Activated CD4-positive, CD25-positive, alpha-beta regulatory T cell treated with anti-CD3 and anti-CD28 coated beads, Interleukin-2, amount 50 U/mL, for 72 hours (primary cell): ENCODE data around the gene ZIC1.

Experiments used
- DNase-seq: peaks from one replicate; pipeline ENCODE4 v3.0.0; 2021

The ZIC1 gene

DNA sequence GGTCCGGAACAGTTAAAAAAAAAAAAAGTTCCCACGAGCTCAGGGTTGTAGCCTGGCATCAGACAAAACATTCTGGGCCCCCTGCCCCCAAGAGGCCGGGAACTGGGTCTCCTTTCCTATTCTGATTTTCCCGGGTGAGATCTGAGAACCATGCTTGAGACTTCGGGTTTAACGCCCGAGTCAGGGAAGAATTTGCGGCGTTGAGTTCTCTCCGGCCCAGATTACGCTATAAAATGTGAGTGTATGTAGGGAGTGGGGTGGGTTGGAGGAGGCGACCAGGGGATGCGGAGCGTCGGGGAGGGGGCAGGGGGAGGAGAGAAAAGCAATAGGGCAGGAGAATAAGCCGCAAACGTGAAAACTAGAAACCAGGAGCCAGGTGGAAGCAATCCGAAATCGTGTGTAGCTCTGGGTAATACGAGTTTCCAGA is 2.7 kb downstream of the ZIC1 start:
- no peak for DNase-seq

DNA sequence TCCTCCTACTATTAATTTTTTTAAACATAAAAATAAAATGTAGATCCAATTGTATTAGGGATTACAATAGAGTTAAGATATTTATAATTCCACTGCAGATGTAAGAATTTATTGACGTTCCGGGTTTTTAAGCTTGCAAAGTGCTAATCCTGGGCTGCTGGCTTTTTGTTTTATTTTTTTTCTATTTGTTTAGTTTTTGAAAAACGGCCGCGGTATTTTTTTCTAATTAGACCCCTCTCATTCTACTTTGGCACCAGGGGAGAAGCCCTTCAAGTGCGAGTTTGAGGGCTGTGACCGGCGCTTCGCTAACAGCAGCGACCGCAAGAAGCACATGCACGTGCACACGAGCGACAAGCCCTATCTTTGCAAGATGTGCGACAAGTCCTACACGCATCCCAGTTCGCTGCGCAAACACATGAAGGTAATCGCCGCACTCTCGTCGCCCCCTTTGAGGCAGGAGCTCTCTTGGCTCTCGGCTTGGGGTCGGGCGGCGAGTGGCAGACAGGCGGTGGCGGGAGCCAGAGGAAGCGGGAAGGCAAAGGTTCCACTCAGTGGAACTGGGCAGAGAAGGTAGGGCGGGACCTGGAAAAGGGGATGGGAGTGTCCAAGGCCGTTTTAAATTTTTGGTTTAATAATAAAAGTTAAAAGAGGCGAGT is 3.2 kb downstream of the ZIC1 start:
- no peak for DNase-seq

DNA sequence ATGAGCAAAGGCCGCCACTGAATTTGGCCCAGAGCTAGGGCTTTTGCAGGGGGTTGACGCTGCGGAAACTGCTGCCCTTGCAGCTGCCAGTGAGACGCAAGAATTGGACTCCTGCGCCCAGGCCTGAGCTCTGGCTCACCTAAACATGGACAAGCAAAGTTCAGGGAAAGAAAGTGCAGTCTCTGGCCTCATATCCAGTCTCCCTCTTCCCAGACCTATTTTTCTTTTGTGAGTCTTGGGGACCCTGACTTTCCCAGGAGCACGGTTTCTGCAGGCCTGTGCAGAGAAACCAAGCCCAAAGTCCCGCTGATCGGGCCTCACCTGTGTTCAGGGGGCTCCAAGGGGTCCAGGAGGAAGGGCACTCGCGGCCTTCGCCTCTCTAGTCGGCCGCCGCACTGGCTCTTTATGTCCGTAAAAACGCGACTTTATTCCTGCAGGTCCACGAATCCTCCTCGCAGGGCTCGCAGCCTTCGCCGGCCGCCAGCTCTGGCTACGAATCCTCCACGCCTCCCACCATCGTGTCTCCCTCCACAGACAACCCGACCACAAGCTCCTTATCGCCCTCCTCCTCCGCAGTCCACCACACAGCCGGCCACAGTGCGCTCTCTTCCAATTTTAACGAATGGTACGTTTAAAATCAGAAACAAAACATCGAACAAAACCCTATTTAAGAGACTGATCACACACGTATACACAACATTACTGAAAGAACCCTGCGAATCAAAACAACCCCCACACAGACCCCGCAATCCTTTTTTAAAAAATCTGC is 3.9 kb downstream of the ZIC1 start:
- DNase-seq = no peak

DNA sequence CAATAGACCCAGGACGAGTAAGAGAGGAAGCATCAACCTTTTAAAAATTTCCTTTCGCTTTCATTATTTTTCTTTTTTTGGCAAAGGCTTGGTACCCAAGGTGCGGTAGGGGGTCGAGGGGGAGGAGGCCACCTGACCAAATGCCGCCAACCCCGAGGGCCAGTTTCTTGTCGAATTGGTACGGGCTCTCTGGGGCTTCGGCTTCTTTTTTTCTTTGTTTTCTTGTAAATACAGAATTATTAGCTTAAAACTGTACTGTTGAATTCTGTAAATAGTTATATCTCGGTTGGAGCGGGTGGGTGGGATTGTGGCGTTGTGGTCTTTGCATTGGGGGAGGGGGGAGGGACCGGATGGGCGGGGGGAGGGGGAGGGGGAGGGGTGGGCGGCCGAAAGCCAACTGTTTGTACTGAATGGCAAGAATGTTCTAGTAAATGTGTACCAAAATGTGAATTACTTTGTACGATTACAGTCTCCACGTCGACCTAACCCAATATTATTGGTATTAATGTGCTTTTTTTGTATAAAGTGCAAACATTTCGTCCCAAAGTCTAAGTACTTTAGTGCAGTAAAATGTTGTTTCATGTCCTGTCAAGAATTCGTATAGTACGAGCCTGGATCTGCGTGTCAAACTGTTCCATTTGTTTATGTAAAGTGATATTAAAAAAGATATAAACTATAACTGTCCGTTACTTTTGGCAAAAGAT is 4.7 kb downstream of the ZIC1 start:
- DNase-seq = no peak

DNA sequence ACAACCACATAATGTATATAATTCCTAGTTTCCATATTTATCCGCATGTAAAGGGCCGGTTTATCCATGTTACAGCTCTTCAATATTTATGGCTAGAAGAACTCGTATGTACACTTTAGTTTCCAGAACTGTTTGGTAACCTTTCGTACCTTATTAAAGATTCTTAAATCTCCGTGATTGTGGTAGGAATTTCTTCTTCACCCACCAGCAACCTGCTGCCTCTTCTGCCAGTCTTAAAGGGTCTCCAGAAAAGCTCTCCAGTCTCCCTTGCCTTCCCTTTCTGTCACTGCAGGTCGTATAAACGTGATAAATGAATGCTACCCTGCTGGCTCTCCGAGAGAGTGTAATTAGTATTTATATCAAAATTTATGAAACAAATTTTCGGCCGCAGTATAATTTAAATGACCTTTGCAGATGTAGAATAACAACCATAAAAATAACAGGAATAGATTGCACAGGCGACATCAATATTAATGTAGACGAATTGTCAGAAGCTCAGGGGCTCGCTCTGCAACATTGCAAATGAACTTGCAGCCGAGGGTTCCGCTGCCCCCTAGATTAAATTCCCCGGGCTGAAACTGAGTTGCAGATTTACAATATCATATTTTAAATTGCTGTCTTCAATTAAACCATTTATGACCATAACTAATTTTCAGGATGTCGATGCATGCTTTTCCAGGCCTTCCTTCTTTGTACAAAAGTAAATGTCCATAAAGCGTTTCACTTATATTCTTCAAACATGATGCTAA is 5.4 kb downstream of the ZIC1 start:
- DNase-seq = no peak

DNA sequence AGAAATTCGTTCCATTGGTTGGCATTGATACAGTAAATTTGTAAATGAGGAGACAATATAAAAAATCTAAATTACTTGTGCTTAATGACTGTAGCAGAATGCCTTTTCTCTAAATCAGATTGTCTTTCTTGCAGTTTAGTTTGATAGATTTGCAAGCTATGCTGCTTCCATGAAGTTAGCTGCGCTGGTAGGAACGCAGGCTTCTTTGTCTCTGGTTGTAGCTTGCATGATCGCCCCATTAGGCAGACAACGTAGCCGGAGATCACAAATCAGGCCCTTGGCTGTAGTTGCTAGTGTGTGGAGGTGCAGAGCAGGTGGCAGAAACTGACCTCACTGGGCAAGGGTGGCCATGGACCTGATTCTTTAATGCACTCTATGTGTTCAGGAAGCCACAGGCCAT is 6.1 kb downstream of the ZIC1 start:
- DNase-seq = no peak

DNA sequence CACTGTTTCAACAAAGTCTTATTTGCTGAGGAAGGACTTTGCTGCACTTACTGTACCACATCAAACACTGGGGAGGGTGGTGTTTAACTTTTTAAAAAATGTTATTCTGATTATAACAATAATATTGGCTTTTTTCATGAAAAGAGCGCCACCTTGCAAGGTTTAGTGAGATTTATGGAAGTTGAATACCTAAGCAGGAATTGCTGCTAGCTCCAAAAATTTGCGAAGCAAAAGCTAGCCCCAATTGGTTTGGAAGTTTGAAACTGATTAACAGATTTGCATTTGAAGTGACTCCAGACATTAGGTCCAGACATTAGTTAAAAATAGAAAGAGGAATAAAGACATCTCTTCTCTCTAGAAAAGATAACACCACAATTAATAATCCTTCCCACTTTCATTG is 6.7 kb downstream of the ZIC1 start:
- no peak for DNase-seq

DNA sequence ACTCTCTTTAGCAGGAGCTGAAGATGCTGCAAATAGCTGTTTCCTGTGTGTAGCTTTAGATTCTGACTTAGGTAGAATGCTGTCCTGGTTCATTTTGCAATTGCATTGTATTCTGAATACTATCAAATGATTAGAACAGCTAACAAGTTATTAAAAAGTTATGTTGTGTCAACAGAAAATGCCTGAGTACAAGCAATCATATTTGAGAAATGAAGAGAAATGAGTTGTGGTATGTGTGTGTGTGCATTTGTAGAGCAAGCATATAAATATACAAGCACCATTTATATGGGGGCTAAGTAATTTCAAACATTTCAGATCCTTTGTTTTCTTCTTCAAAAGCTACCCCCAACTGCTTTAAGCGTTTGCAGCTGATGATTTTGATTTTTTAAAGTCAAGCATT is 7.8 kb downstream of the ZIC1 start:
- DNase-seq = no peak

DNA sequence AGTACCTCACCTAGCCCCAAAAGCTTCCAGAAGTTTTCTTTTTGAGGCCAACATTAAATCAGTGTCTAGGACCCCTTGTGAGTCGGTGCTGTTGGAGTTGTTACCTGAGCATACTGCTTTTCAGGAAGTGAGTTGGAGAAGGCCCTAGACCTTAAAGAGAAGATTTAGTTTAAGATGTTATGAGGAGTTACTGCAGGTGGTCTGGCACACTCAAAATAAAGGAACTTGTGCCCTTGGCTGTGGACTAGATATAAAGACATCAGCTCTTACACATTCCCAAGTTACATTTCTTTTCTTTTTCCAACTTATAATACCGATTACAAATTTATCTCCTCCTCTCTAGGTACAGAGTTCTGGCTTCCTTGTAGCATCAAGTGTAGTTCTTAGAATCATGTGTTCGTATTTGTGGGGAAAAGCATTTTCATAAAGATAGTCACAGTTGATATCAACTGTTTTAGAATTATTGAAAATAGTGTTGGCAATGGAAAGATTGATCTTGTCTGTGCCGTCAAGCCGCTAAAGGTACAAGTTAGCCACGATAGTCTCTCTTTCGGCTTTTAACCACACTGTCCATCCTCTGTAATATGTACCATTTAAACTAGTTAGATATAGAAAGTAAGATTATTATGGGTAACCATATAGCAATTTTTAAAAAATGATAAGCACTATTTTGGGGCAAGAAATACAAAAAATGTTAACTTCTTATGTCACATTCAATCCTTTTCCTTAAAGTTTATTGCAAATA is 8.6 kb downstream of the ZIC1 start:
- no peak for DNase-seq

DNA sequence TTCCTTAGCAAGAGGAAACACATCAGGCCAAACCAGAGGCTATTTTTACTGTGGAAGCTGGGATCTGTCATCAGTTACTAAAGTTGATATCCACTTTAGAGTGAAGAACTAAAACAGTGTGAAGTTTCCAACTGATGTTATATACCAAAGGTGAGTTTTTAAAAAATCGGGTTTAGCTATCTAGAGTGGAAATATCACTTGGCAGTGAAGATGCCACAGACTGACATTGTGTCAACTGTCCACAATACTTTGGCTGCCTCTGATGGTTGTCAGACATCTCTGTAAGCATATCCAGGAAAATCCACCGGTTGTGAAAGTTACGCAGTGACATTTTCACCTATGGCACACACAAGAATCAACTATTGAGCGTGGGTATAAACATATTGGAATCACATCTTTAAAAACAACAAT is 9.2 kb downstream of the ZIC1 start:
- no peak for DNase-seq

DNA sequence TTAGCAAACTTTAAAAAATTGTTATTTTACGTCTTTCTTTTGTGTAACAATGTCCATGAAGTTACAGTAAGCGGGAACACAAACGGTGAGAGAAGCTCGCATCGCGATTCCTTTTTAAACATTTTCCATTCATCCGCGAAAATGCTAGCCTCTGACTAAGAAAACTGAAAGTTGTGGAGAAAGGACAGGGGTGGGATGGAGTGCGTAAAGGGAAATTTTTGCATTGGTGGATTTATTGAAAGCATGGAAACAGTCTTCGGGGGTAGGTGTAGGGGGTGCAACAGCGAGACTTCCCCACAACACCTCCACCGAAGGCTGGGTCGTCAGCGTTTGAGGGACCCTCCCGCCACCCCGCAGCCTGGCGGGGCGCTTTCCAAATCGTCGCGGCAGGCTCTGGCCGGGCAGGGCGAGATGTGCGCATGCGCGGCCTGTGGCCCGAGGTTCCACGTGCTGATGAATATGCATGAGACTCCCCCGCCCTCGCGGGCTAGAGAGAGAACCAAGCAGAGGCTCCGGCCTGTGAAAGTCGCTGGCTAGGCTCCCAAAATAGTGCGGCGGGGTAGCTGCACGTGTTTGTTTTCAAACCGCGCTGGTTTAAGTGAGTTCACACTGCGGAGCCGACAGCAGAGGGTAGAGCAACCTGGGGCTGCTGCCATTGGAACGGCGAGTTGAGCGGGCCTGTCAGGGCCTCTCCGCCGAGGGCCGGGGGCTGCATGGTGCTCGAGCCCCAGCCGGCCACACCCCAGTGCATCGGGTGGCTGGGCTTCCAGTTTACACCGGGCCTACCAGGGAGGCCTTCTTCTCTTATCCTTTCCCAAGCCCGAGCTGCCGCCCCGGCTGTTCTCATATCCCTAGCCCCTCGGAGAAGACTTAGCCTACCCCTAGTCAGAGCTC is 9.9 kb downstream of the ZIC1 start:
- no peak for DNase-seq

DNA sequence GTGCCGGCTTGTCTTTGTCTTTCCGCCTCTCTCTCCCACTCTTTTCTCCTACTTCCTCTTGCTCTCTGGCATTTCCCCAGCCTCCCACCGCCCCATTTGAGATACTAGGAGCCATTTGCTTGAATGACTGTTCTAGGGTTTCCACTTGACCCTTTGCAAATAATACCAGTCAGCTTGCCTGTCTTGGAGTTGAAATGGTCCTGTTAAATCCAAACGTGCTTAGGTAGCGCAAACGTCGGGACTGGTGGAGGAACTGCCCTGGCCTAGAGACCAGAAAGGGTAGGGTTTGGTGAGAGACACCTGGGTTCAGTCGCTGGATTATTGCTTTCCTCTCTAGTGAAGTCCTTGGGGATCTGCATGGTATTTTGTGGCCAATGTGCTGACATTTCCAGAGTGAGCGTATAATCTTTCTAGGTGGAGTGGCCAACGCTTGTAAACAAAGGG is 10.6 kb downstream of the ZIC1 start:
- DNase-seq = no peak

DNA sequence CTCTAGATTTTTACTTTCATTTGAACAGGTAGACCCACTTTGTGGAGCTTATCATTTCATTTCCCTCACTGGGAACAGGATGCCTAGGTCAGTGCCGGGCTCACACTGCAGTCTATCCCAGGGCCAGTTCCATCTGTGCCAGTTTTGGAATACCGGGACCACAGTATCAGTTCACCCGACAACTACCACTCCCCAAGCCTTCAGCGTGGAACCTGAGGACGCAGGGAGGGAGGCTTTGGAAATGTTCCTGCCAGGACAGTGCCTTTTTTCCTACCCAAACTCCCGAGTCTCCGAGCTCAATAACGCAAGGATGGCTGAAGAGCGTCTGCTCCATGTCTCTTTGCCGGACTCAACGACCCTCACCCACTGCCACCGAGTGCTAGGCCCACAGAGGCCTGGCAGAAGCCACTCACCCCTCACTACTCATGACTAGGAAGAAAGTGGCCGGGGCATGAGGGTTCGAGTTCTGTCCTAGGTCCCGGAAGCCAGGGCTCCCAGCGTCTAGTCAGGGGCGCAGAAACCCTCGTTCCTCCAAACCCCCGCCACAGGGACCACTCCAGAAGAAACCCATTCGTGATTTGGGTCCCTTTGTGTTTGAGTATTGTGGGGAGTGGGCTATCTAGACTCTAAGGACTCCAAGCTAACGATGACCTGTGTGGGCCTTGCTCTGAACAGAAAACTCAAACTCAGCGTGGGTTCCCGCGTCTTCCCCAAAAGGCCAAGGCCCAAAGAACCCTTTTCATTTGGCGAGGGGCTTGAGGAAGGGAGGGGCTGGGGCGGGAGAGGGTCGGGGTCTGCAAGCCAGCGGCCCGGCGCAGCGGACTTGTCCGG is 11.4 kb downstream of the ZIC1 start:
- DNase-seq = no peak

DNA sequence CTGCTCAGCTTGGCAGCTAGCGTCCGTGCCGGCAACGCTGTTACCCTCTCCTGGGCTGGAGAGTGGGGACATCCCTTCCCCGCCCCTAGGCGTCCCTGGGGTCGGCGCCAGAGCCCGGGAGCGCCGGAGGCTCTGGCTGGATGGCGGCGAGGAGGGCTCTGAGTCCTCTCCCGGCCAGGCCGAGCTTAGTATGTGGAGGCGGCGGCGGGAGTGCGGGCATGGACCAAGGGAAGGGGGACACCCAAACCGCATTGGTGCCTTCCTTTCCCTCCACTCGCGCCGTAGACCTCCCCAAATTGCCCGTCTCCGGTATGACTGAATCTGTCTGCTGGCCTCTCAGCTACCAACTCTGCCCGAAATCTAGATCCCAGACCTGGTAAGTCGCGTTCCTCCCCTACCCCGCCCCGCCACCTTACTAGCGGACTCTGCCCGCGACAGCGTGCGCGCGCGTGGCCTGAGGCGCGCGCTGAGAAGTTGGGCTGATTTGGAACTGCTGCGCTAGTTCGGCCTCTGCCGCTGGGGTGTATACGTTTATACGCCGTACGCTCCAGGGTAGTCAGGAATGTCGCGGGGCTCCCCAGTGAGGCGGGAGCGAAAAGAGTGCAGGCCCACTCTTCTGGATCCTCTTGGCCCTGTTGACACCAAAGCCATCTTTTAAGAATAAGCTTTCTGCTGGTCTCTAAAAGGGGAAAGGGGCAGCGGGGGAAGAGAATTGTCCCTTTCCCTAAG is 12.2 kb downstream of the ZIC1 start:
- no peak for DNase-seq

DNA sequence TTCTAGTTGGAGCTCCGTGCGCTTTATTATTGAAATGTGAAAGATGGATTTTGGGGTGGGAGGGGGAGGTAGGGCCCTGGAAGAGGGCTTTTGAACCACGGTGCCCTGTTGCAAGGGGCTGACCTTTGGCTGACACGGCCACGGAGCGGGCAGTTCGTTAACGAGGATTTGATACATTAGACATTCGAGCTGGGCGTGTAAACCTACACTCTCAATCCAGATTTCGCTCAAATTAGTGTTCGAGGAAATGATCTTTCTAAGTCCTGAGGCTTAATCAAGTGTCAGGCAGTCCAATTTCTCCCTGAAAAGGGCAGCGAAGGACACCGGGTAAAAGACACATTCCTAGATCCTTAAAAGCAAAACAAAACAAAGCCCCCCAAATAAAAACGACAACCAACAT is 13.0 kb downstream of the ZIC1 start:
- DNase-seq = no peak

DNA sequence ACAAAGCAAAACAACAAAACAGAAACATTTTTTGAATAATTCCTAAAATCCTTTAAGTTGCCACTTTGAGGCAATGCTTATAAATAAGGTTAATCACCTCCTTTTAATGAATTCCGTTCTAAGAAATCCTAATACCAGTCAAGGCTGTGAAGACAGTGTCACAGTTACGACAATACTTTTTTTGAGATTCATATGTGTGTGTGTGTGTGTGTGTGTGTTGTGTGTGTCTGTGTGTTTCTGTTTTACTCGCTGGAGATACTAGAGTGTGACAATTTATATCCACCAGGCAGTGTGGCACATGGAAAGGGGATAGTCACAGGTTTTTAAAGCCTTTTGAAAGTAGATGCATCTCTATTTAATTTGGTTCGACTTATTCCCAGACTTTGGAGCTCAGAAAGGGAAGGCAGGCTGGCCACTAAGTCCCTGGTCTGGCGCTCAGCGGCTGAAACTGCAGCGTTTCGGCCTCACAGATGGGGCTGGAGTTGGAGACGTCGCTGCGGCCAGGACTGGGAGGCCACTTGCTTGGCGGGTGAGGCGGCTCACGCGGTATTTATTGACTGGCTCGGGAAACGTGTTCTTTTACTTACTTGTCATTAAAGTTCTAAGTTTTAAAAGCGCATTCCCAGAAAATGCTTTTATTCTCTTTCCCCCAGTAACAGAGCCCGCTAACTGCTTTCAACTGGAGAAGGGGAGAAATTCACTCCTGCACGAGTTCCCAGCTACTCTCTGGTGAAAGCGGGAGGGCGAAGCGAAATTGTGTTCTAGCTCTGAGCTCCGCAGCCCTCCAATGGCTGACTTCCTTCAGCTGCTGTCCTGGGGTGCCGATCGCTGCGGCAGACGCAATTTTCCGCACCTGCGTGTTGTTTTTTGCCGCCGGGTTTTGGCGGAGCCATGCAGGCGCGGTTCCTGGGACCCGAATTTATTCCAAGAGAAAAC is 13.7 kb downstream of the ZIC1 start:
- no peak for DNase-seq

DNA sequence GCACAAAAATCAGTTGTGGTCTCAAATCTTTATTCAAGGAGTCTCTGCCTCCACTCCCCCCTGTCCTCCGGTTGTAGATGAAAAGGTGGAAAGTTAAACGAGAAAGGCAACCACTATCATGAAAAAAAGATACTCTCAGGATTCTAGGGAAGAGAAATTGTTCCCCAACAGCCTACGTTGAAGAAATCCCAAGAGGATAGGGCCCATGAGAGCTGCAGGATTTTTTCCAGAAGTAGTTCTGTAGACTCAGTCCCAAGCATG is 14.3 kb downstream of the ZIC1 start:
- DNase-seq = no peak

DNA sequence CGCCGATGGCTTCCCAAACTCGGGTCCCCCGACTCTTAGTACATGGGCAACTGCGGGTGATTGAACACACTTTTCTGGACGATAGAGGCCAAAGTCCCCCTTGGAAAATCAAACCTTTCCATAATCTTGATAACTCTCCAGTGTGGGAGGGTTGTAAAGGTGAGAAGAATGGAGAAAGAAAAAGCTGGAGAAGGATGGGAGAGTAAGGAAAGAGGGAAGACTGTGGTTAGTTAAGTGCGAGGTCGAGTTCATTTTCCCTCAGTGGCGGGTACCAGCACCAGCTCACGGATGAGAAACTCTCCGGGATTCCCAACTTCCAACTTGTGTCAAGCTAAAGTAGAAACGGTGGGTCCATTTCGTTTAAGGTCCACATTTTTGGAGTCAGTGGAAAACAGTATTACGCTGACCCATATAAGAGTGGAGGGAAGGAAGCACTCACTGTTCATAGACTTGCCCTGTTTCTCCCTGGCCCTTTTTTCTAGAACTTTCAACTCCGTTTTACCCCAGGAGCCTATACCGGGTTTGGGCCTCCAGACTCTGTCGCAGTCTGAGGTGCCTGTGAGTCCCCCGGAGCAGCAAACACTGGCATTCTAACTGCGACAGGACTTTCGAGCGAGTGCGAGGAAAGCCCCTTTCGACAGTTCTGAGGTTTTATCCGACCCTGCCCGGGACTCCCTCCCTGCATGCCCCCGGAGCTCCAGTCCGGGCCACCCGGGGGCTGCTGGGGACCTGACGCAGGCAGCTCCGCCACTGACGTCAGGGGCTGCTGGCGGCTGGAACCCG is 14.8 kb downstream of the ZIC1 start:
- DNase-seq = no peak
